ENCODE results near the gene KLK15.

GRCh38 chr19:50837300-50837699 is 3.9 kb upstream of the KLK15 start:
- TF ChIP-seq TAF1 (IDR thresholded peaks at IDR 0.05; ENCODE audit: borderline replicate concordance, insufficient read depth, low read length) = no peak
- no peak for TF ChIP-seq POLR2AphosphoS5 (IDR thresholded peaks at IDR 0.05; ENCODE audit: low read depth, low read length)
- no peak for TF ChIP-seq REST (IDR thresholded peaks at IDR 0.05; ENCODE audit: insufficient read depth in 1 of 2, low read depth in 2 of 2, low read length in 2 of 2)
- TF ChIP-seq SIN3A (IDR thresholded peaks at IDR 0.05; ENCODE audit: borderline replicate concordance, insufficient read depth, low read length) = no peak
- TF ChIP-seq FOXP2 (optimal IDR thresholded peaks at IDR 0.05; ENCODE audit: borderline replicate concordance, extremely low read depth, extremely low read length, insufficient read depth) = no peak

All from PFSK-1 (cell line).